Lung (tissue), 12 donors: Measurements from ENCODE around the gene CCDC30. TPM values are rescaled to one million over a fixed set of nuclear protein-coding genes. Genes with fewer than 3 reads are reported as not detected.

ENCODE experiments used
- ATAC-seq: fragments of 200-7000 bp; cut with Tn5 transposase; one replicate; pipeline ENCODE4 v1.9.1; 2020; ENCODE audit warnings: moderate number of reproducible peaks; ENCODE audit not compliant: insufficient read depth, low FRiP score
- DNase-seq, 3 donors: peaks; one replicate each; pipeline ENCODE4 v3.0.0-alpha.2; 2013 to 2017
- H3K27ac ChIP-seq, 2 donors: one replicate each; pipeline ENCODE4 v1.5.1; 2013; ENCODE audit warnings: mild to moderate bottlenecking in 2 of 2, moderate library complexity in 2 of 2, control low read depth in 1 of 2, inconsistent platforms in 1 of 2, low read depth in 1 of 2, low read length in 1 of 2
- H3K27me3 ChIP-seq, 3 donors: one replicate each; pipeline ENCODE4 v1.5.1; 2013; ENCODE audit warnings: low read length in 2 of 3; ENCODE audit not compliant: control insufficient read depth in 3 of 3, insufficient read depth in 3 of 3
- H3K36me3 ChIP-seq, 4 donors: one replicate each; pipeline ENCODE4 v1.5.1; 2013; ENCODE audit warnings: low read length in 4 of 4, mild to moderate bottlenecking in 1 of 4, moderate library complexity in 1 of 4; ENCODE audit not compliant: control insufficient read depth in 4 of 4, insufficient read depth in 4 of 4
- H3K4me1 ChIP-seq, 5 donors: one replicate each; pipeline ENCODE4 v1.5.1; 2013; ENCODE audit warnings: low read length in 5 of 5, mild to moderate bottlenecking in 2 of 5, moderate library complexity in 1 of 5; ENCODE audit not compliant: control insufficient read depth in 5 of 5, insufficient read depth in 5 of 5
- H3K4me3 ChIP-seq: one replicate; pipeline ENCODE4 v1.5.1; 2013; ENCODE audit warnings: mild to moderate bottlenecking, control low read depth, moderate library complexity
- H3K9ac ChIP-seq, 2 donors: one replicate each; pipeline ENCODE4 v1.5.1; 2013; ENCODE audit warnings: low read length in 2 of 2, control low read depth in 1 of 2; ENCODE audit not compliant: insufficient read depth in 1 of 2
- H3K9me3 ChIP-seq, 4 donors: one replicate each; pipeline ENCODE4 v1.5.1; 2013; ENCODE audit warnings: low read length in 3 of 4, mild to moderate bottlenecking in 1 of 4, moderate library complexity in 1 of 4; ENCODE audit not compliant: control insufficient read depth in 4 of 4, insufficient read depth in 3 of 4
- WGBS, 2 donors: extraction: QIAGEN DNeasy Blood & Tissue Kit; methylation state at CpG; one replicate each; pipeline ENCODE4 v1.1.7; 2013; 5-methylcytosine and 5-hydroxymethylcytosine counted together
- polyA plus RNA-seq, 2 donors: library from polyadenylated mRNA; stranded (reverse); fragments of 200-250 nt; gene quantifications; one replicate each; pipeline ENCODE4 v1.2.1, GENCODE V29; 2013
- total RNA-seq, 2 donors: library from RNA; depleted of rRNA in 1 of 2; stranded (reverse); fragments of >200 nt in 1 of 2; gene quantifications; one replicate each; pipeline ENCODE4 v1.2.1, GENCODE V29; 2014 to 2021
- TF ChIP-seq, protein P1 (sequence below): IDR thresholded peaks from 2 replicates; pipeline ENCODE4 v1.5.1; 2012; ENCODE audit warnings: mild to moderate bottlenecking; ENCODE audit errors: control extremely low read depth, extremely low read depth
- donor health status: control.
- donor health status: control.
- donor health status: Bipolar disorder and iron deficiency.
- donor health status: healthy.
- donor health status: DM: yes; HTN: yes; CAD: no.

The CCDC30 gene
- total and polyA plus RNA-seq, 4 donors, result 1.5 to 21.4 (median 9.2) TPM

DNA sequence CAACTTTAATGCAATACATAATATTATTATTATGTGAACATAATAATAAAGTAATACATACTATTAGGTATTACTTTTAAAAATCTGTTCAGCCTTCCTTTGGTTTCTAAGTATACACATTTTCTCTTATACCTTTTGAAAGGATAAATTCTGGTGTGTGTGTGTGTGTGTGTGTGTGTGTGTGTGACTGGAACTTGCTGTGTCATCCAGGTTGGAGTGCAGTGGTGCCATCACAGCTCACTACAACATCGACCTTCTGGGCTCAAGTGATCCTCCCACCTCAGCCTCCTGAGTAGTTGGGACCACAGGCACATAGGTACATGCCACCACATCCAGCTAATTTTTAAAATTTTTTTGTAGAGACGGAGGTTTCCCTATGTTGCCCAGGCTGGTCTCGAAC is 88.5 kb downstream of the CCDC30 start:
- H3K27me3 ChIP-seq, result no peaks in the 10 kb centered on the region
- peaks cover 0 to 6% (median 0%) of the 10 kb centered on the region in 4 donors for H3K36me3 ChIP-seq
- no peak for ATAC-seq
- no peak overlapping the region for H3K4me3 ChIP-seq
- WGBS, 2 donors, result 74 to 84% methylated on average over 3 of the region's 3 CpGs
- TF ChIP-seq, protein P1, sequence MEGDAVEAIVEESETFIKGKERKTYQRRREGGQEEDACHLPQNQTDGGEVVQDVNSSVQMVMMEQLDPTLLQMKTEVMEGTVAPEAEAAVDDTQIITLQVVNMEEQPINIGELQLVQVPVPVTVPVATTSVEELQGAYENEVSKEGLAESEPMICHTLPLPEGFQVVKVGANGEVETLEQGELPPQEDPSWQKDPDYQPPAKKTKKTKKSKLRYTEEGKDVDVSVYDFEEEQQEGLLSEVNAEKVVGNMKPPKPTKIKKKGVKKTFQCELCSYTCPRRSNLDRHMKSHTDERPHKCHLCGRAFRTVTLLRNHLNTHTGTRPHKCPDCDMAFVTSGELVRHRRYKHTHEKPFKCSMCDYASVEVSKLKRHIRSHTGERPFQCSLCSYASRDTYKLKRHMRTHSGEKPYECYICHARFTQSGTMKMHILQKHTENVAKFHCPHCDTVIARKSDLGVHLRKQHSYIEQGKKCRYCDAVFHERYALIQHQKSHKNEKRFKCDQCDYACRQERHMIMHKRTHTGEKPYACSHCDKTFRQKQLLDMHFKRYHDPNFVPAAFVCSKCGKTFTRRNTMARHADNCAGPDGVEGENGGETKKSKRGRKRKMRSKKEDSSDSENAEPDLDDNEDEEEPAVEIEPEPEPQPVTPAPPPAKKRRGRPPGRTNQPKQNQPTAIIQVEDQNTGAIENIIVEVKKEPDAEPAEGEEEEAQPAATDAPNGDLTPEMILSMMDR, result no peak
- DNase-seq, result no peak
- no peak overlapping the region for H3K27ac ChIP-seq
- no peaks in the 10 kb centered on the region for H3K9me3 ChIP-seq
- H3K9ac ChIP-seq, result no peak overlapping the region
- H3K4me1 ChIP-seq, result no peaks in the 10 kb centered on the region

DNA sequence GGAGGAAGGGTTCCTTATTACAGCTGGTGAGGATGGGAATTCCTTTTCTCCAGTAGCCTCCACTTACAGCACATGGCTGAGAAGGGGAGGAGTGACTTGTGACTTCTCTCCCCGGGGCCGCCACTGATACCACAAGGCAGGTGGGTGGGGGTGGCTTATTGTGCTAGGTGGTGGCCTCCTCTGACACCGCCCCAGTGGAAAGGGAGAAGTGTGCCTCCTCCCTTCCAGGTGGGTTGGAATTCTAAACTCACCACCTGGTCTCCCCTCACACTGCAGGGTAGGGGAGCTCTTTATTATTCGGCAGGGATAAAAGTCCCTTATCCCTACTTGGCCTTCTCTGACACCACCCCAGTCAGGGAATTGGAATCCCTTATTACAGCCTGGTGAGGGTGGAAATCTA is 89.5 kb downstream of the CCDC30 start:
- ATAC-seq (no peak), DNase-seq (no peak)
- TF ChIP-seq, protein P1, result no peak
- H3K4me3 ChIP-seq, result no peak overlapping the region
- no peak overlapping the region for H3K9ac ChIP-seq
- H3K27me3 ChIP-seq, result no peaks in the 10 kb centered on the region
- H3K4me1 ChIP-seq, result no peaks in the 10 kb centered on the region
- H3K36me3 ChIP-seq, result peaks cover 0 to 6% (median 0%) of the 10 kb centered on the region in 4 donors
- H3K27ac ChIP-seq, result no peak overlapping the region
- H3K9me3 ChIP-seq, result no peaks in the 10 kb centered on the region
- 78 to 84% methylated on average over 4 of the region's 4 CpGs for WGBS, 2 donors

DNA sequence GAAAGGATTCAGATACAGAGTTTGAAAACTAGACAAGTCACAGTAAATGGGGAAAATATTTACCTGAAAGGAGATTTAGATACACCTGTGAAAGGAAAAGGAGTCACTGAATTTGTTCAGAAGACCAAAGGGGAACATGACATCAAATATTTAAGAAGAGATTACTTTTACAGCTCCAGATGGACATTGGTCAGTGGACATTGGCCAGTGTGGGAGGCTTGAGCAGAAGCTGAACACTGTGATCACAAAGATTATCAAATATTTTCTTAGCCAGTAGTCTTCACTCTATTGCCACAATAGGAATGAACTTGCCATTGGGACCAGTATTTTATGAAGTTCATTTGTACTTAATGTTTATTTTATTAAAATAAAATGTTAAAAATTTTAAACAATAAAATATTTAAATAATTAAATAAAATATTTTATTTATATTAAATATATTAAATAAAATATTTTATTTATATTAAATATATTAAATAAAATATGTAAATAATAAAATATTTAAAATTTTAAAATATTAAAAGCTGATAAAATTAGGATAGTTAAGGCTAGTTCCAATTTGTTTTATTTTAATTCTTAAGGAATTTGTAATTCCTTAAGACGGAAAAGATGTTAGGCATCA is 94.3 kb downstream of the CCDC30 start:
- 97 to 100% methylated on average over 1 of the region's 1 CpG for WGBS, 2 donors
- Histone ChIP-seq H3K27ac (no peak overlapping the region), H3K4me3 (no peak overlapping the region), H3K9me3 (no peaks in the 10 kb centered on the region), H3K36me3 (no peaks in the 10 kb centered on the region), H3K4me1 (no peaks in the 10 kb centered on the region), H3K27me3 (no peaks in the 10 kb centered on the region), H3K9ac (no peak overlapping the region)
- no peak for DNase-seq
- no peak for ATAC-seq
- TF ChIP-seq, protein P1, result no peak

DNA sequence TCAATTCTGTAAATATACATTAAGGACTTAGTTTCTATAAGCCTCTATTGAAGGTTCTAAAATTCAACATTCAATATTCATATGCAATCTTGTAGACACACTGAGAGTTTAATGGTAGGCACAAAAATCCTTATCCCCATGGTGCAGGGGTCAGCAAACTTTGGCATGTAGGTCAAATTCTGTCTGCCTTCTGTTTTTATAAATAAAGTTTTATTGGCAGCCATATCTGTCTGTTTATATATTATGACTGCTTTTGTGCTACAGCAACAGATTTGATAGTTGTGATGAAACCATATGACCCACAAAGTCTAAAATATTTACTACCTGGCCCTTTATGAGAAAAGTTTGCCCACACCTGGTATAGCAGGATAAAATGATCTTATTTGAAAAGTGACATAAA is 104.0 kb downstream of the CCDC30 start:
- no peak for DNase-seq
- no peak for ATAC-seq

More for the DNA sequence above, 104.0 kb downstream of the CCDC30 start:
- Histone ChIP-seq H3K4me3 (no peak overlapping the region), H3K9ac (no peak overlapping the region), H3K27ac (no peak overlapping the region), H3K9me3 (no peaks in the 10 kb centered on the region), H3K27me3 (no peaks in the 10 kb centered on the region), H3K36me3 (peaks cover 0 to 1% (median 0%) of the 10 kb centered on the region in 4 donors), H3K4me1 (no peaks in the 10 kb centered on the region)
- TF ChIP-seq, protein P1, result no peak
